Liver (tissue), 9 donors: ENCODE results near the gene M1AP. TPM values are rescaled to one million over a fixed set of nuclear protein-coding genes. Genes with fewer than 3 reads are reported as not detected.

ENCODE experiments used
- DNase-seq: peaks from one replicate; pipeline ENCODE4 v3.0.0-alpha.2; 2017; ENCODE audit warnings: low spot score
- H3K27ac ChIP-seq, 2 donors: one replicate each; pipeline ENCODE4 v1.7.0; 2013; ENCODE audit warnings: inconsistent platforms in 2 of 2, low read length in 2 of 2, control low read depth in 1 of 2, low read depth in 1 of 2, mild to moderate bottlenecking in 1 of 2
- H3K27me3 ChIP-seq, 4 donors: one replicate each; pipeline versions ENCODE4 v1.6.1 to v1.7.0; 2013; ENCODE audit warnings: low read length in 3 of 4, inconsistent platforms in 1 of 4, mild to moderate bottlenecking in 1 of 4, moderate library complexity in 1 of 4; ENCODE audit not compliant: control insufficient read depth in 4 of 4, insufficient read depth in 4 of 4
- H3K36me3 ChIP-seq, 4 donors: one replicate each; pipeline versions ENCODE4 v1.6.1 to v1.7.0; 2013; ENCODE audit warnings: low read length in 3 of 4, mild to moderate bottlenecking in 3 of 4, low read depth in 1 of 4, moderate library complexity in 1 of 4; ENCODE audit not compliant: control insufficient read depth in 4 of 4, insufficient read depth in 3 of 4
- H3K4me1 ChIP-seq, 4 donors: one replicate each; pipeline versions ENCODE4 v1.6.1 to v1.7.0; 2013; ENCODE audit warnings: low read length in 3 of 4, mild to moderate bottlenecking in 3 of 4, moderate library complexity in 1 of 4; ENCODE audit not compliant: control insufficient read depth in 4 of 4, insufficient read depth in 4 of 4
- H3K4me3 ChIP-seq, 3 donors: one replicate each; pipeline versions ENCODE4 v1.6.1 to v1.7.0; 2013; ENCODE audit warnings: low read length in 3 of 3, control low read depth in 1 of 3, low read depth in 1 of 3, mild to moderate bottlenecking in 1 of 3
- H3K9ac ChIP-seq, 2 donors: one replicate each; pipeline ENCODE4 v1.7.0; 2013; ENCODE audit warnings: low read length in 2 of 2, mild to moderate bottlenecking in 2 of 2, moderate library complexity in 2 of 2, control low read depth in 1 of 2, low read depth in 1 of 2
- H3K9me3 ChIP-seq, 4 donors: one replicate each; pipeline versions ENCODE4 v1.6.1 to v1.7.0; 2013; ENCODE audit warnings: low read length in 3 of 4; ENCODE audit not compliant: control insufficient read depth in 4 of 4
- EGR1 ChIP-seq, 2 donors: IDR thresholded peaks; 2 replicates each; pipeline ENCODE4 v1.6.1; 2016 to 2018; ENCODE audit warnings: antibody characterized with exemption in 2 of 2, low read depth in 2 of 2
- FOXA2 ChIP-seq: IDR thresholded peaks from 2 replicates; pipeline ENCODE4 v1.6.1; 2016; ENCODE audit warnings: antibody characterized with exemption
- GABPA ChIP-seq, 2 donors: IDR thresholded peaks in 1 of 2; conservative IDR thresholded peaks in 1 of 2; 2 replicates each; pipeline ENCODE4 v1.6.1; 2016; ENCODE audit warnings: antibody characterized with exemption in 2 of 2, mild to moderate bottlenecking in 1 of 2, moderate library complexity in 1 of 2
- HNF4A ChIP-seq, 2 donors: conservative IDR thresholded peaks; 2 replicates each; pipeline ENCODE4 v1.6.1; 2016; ENCODE audit warnings: antibody characterized with exemption in 2 of 2, mild to moderate bottlenecking in 2 of 2
- HNF4G ChIP-seq: IDR thresholded peaks from 2 replicates; pipeline ENCODE4 v1.6.1; 2016; ENCODE audit warnings: antibody characterized with exemption
- JUND ChIP-seq, 2 donors: IDR thresholded peaks; 2 replicates each; pipeline ENCODE4 v1.6.1; 2016; ENCODE audit warnings: antibody characterized with exemption in 2 of 2
- NR2F2 ChIP-seq: IDR thresholded peaks from 2 replicates; pipeline ENCODE4 v1.6.1; 2016; ENCODE audit warnings: antibody characterized with exemption
- RAD21 ChIP-seq, 2 donors: IDR thresholded peaks; 2 replicates each; pipeline ENCODE4 v1.6.1; 2016; ENCODE audit warnings: antibody characterized with exemption in 2 of 2, mild to moderate bottlenecking in 2 of 2
- RXRA ChIP-seq, 2 donors: IDR thresholded peaks; 2 replicates each; pipeline ENCODE4 v1.6.1; 2017 to 2018; ENCODE audit warnings: antibody characterized with exemption in 2 of 2, mild to moderate bottlenecking in 1 of 2
- SP1 ChIP-seq: IDR thresholded peaks from 2 replicates; pipeline ENCODE4 v1.6.1; 2018; ENCODE audit warnings: antibody characterized with exemption, mild to moderate bottlenecking
- TAF1 ChIP-seq: conservative IDR thresholded peaks from 2 replicates; pipeline ENCODE4 v1.6.1; 2016; ENCODE audit warnings: antibody characterized with exemption, mild to moderate bottlenecking
- YY1 ChIP-seq: IDR thresholded peaks from 2 replicates; pipeline ENCODE4 v1.6.1; 2016; ENCODE audit warnings: antibody characterized with exemption, mild to moderate bottlenecking
- WGBS: extraction: QIAGEN DNeasy Blood & Tissue Kit; methylation state at CpG from one replicate; pipeline ENCODE4 v1.1.7; 2013; 5-methylcytosine and 5-hydroxymethylcytosine counted together
- polyA plus RNA-seq, 2 donors: library from polyadenylated mRNA; stranded (reverse) in 1 of 2; unstranded in 1 of 2; fragments of 200-250 nt in 1 of 2; fragments of >200 nt in 1 of 2; fragmentation: Nextera tagmentation in 1 of 2; extraction: Ambion mirVana in 1 of 2; gene quantifications; one replicate each; pipeline versions ENCODE4 v1.2.1 to v1.2.3, GENCODE V29; 2013 to 2015
- total RNA-seq, 2 donors: library from RNA; depleted of rRNA; stranded (reverse); fragments of >200 nt; gene quantifications; one replicate each; pipeline ENCODE4 v1.2.3, GENCODE V29; 2014
- TF ChIP-seq, protein P1 (sequence below): IDR thresholded peaks from 2 replicates; pipeline ENCODE4 v1.6.1; 2016; ENCODE audit warnings: antibody characterized with exemption, mild to moderate bottlenecking
- TF ChIP-seq, protein P2 (sequence below): fragments of 150-350 bp; IDR thresholded peaks from 2 replicates; pipeline ENCODE4 v1.5.1; 2017; ENCODE audit warnings: improper control_type of control experiment, low read depth, low read length; ENCODE audit not compliant: missing input control
- TF ChIP-seq, protein P3 (sequence below): IDR thresholded peaks from 2 replicates; pipeline ENCODE4 v1.6.1; 2016; ENCODE audit warnings: antibody characterized with exemption
- TF ChIP-seq, protein P4 (sequence below): IDR thresholded peaks from 2 replicates; pipeline ENCODE4 v1.6.1; 2016; ENCODE audit warnings: antibody characterized with exemption
- donor health status: healthy.
- donor health status: healthy.
- donor health status: healthy.
- donor health status: healthy.
- donor health status: healthy.

The M1AP gene
- total and polyA plus RNA-seq, 4 donors: under 0.01 to 0.38 (median 0.08) TPM

DNA sequence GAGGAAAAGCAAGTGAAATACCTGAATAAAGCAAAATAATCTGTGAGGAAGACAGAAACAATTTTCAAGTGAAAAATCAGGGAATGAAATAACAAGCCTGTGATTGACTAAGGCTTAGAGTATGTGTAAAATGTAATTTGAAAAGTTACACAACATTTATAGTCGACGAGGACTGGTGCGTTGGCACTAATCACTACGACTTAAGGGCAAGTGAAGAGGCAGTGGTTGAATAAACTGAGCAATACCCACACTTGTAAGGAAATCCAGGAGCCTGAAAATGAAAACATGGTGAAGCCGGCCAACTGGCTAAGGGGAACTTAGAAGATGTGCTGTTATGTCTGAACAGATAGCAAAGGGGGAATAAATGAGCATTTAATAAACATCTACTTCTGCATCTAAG lies 80.2 kb downstream of the M1AP start:
- Histone ChIP-seq H3K9ac (no peak overlapping the region), H3K9me3 (no peaks in the 10 kb centered on the region), H3K27me3 (no peaks in the 10 kb centered on the region), H3K27ac (no peak overlapping the region), H3K4me3 (no peak overlapping the region), H3K36me3 (no peaks in the 10 kb centered on the region), H3K4me1 (no peaks in the 10 kb centered on the region)
- no peak for DNase-seq
- no peak for TF ChIP-seq JUND (IDR thresholded peaks at IDR 0.05)
- no peak for TF ChIP-seq NR2F2
- TF ChIP-seq, protein P1, sequence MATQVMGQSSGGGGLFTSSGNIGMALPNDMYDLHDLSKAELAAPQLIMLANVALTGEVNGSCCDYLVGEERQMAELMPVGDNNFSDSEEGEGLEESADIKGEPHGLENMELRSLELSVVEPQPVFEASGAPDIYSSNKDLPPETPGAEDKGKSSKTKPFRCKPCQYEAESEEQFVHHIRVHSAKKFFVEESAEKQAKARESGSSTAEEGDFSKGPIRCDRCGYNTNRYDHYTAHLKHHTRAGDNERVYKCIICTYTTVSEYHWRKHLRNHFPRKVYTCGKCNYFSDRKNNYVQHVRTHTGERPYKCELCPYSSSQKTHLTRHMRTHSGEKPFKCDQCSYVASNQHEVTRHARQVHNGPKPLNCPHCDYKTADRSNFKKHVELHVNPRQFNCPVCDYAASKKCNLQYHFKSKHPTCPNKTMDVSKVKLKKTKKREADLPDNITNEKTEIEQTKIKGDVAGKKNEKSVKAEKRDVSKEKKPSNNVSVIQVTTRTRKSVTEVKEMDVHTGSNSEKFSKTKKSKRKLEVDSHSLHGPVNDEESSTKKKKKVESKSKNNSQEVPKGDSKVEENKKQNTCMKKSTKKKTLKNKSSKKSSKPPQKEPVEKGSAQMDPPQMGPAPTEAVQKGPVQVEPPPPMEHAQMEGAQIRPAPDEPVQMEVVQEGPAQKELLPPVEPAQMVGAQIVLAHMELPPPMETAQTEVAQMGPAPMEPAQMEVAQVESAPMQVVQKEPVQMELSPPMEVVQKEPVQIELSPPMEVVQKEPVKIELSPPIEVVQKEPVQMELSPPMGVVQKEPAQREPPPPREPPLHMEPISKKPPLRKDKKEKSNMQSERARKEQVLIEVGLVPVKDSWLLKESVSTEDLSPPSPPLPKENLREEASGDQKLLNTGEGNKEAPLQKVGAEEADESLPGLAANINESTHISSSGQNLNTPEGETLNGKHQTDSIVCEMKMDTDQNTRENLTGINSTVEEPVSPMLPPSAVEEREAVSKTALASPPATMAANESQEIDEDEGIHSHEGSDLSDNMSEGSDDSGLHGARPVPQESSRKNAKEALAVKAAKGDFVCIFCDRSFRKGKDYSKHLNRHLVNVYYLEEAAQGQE: no peak
- no peak for TF ChIP-seq TAF1
- TF ChIP-seq, protein P2, sequence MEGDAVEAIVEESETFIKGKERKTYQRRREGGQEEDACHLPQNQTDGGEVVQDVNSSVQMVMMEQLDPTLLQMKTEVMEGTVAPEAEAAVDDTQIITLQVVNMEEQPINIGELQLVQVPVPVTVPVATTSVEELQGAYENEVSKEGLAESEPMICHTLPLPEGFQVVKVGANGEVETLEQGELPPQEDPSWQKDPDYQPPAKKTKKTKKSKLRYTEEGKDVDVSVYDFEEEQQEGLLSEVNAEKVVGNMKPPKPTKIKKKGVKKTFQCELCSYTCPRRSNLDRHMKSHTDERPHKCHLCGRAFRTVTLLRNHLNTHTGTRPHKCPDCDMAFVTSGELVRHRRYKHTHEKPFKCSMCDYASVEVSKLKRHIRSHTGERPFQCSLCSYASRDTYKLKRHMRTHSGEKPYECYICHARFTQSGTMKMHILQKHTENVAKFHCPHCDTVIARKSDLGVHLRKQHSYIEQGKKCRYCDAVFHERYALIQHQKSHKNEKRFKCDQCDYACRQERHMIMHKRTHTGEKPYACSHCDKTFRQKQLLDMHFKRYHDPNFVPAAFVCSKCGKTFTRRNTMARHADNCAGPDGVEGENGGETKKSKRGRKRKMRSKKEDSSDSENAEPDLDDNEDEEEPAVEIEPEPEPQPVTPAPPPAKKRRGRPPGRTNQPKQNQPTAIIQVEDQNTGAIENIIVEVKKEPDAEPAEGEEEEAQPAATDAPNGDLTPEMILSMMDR: no peak
- TF ChIP-seq, protein P3, sequence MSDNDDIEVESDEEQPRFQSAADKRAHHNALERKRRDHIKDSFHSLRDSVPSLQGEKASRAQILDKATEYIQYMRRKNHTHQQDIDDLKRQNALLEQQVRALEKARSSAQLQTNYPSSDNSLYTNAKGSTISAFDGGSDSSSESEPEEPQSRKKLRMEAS: no peak
- no peak for TF ChIP-seq RAD21 (IDR thresholded peaks at IDR 0.05)
- no peak for TF ChIP-seq HNF4A (conservative IDR thresholded peaks at IDR 0.05)
- no peak for TF ChIP-seq GABPA (IDR thresholded peaks at IDR 0.05 in 1 of 2, conservative IDR thresholded peaks at IDR 0.05 in 1 of 2)
- TF ChIP-seq, protein P4, sequence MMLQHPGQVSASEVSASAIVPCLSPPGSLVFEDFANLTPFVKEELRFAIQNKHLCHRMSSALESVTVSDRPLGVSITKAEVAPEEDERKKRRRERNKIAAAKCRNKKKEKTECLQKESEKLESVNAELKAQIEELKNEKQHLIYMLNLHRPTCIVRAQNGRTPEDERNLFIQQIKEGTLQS: no peak
- 84% methylated on average over 5 of the region's 5 CpGs for WGBS

DNA sequence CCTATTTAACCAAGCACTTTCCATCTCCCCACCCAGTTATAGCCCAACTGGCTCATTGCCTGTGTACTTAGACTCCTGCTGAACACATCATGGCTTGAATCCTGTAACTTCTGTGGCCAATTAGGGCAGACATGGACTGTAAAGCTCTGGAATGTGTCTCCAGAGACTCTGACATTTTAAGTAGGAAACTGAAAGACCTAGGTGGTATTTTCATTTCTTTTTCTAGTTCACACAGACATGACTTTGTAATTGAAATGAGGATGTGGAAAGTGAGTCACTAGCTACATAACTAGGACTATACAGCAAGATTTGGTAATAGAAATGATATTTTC lies 81.4 kb downstream of the M1AP start:
- no peaks in the 10 kb centered on the region for H3K9me3 ChIP-seq
- no peaks in the 10 kb centered on the region for H3K4me1 ChIP-seq
- no peak for DNase-seq
- H3K9ac ChIP-seq: no peak overlapping the region
- no peak for TF ChIP-seq NR2F2
- TF ChIP-seq SP1: no peak
- no peak for TF ChIP-seq GABPA (IDR thresholded peaks at IDR 0.05 in 1 of 2, conservative IDR thresholded peaks at IDR 0.05 in 1 of 2)
- TF ChIP-seq RXRA (IDR thresholded peaks at IDR 0.05): no peak
- TF ChIP-seq FOXA2: no peak
- TF ChIP-seq, protein P1: no peak
- TF ChIP-seq, protein P3: no peak
- TF ChIP-seq YY1: no peak
- TF ChIP-seq, protein P2: no peak
- no peak for TF ChIP-seq RAD21 (IDR thresholded peaks at IDR 0.05)
- no peak for TF ChIP-seq HNF4G
- TF ChIP-seq EGR1 (IDR thresholded peaks at IDR 0.05; ENCODE audit: low read depth in 2 of 2): no peak
- no peaks in the 10 kb centered on the region for H3K27me3 ChIP-seq
- H3K36me3 ChIP-seq: no peaks in the 10 kb centered on the region
- no peak overlapping the region for H3K27ac ChIP-seq
- H3K4me3 ChIP-seq: no peak overlapping the region
